Subcutaneous abdominal adipose tissue (tissue), 5 donors: ENCODE data around the gene POLDIP3.

Experiments used
- H3K27ac ChIP-seq: one replicate; pipeline ENCODE4 v1.7.0; 2013; ENCODE audit warnings: low read depth, mild to moderate bottlenecking, inconsistent platforms, low read length, moderate library complexity
- H3K27me3 ChIP-seq, 5 donors: one replicate each; pipeline ENCODE4 v1.7.0; 2013; ENCODE audit warnings: low read length in 5 of 5, inconsistent platforms in 1 of 5; ENCODE audit not compliant: control insufficient read depth in 5 of 5, insufficient read depth in 4 of 5
- H3K36me3 ChIP-seq, 5 donors: one replicate each; pipeline ENCODE4 v1.7.0; 2013; ENCODE audit warnings: low read length in 5 of 5; ENCODE audit not compliant: control insufficient read depth in 5 of 5, insufficient read depth in 5 of 5
- H3K4me1 ChIP-seq, 5 donors: one replicate each; pipeline ENCODE4 v1.7.0; 2013; ENCODE audit warnings: low read length in 5 of 5, mild to moderate bottlenecking in 3 of 5, moderate library complexity in 1 of 5; ENCODE audit not compliant: control insufficient read depth in 5 of 5, insufficient read depth in 5 of 5
- H3K4me3 ChIP-seq, 5 donors: one replicate each; pipeline ENCODE4 v1.7.0; 2013; ENCODE audit warnings: low read length in 5 of 5, low read depth in 1 of 5
- H3K9ac ChIP-seq, 5 donors: one replicate each; pipeline ENCODE4 v1.7.0; 2013; ENCODE audit warnings: low read length in 5 of 5, mild to moderate bottlenecking in 4 of 5, moderate library complexity in 3 of 5
- H3K9me3 ChIP-seq, 5 donors: one replicate each; pipeline ENCODE4 v1.7.0; 2013; ENCODE audit warnings: low read length in 5 of 5; ENCODE audit not compliant: control insufficient read depth in 5 of 5
- donor health status: healthy.
- donor health status: healthy.
- donor health status: healthy.
- donor health status: healthy.
- donor health status: healthy.

POLDIP3 gene, protein sequence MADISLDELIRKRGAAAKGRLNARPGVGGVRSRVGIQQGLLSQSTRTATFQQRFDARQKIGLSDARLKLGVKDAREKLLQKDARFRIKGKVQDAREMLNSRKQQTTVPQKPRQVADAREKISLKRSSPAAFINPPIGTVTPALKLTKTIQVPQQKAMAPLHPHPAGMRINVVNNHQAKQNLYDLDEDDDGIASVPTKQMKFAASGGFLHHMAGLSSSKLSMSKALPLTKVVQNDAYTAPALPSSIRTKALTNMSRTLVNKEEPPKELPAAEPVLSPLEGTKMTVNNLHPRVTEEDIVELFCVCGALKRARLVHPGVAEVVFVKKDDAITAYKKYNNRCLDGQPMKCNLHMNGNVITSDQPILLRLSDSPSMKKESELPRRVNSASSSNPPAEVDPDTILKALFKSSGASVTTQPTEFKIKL

DNA sequence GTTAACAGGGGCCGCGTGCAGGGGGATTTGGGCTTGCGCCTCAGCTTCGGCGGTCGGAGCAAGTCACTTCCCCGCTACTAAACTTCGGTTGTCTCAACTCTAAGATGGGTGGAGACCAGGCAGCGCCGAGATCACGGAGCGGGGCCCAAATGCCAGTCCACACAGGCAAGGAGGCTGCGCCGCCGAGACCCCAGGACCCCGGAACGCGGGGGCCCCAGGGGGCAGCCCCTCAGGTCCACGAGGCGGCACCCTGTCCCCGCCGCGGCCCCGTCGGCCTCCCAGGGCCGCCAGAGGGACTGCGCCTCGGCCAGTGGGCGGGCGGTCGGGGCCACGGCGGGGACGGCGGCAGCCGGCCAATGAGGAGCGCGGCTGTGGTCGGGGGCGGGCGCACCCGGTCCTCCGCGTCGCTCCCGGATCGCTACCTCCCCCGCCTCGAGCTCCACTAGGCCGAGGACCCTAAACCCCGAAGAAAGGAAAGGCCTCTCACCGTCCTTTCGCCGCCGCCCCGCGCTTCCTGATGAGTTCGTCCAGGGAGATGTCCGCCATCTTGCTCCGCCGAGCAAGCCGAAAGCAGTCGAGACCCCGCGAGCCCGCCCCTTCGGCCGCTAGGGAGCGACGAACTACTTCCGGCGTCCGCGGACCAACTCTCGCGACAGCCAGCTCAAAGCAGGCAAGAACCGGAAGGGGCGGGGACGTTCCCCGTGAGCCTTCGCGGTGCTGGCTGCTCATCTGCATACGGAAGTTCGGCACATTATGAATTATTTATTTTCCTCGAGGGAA, at the start of gene POLDIP3:
Gene POLDIP3, minus strand, starts transcription at position 572 of the 780 bp plus-strand sequence. Its CDS starts 26 bp downstream, at position 546.
- Histone ChIP-seq H3K9me3 (peaks cover 0 to 2% (median 0%) of the 10 kb centered on the region in 5 donors), H3K27ac (peak within 1 kb of the TSS; percentile 95), H3K9ac (peak within 1 kb of the TSS; percentile 81 to 96 (median 93)), H3K27me3 (peaks cover 0 to 3% (median 0%) of the 10 kb centered on the region in 5 donors), H3K36me3 (peaks cover 0 to 14% (median 13%) of the 10 kb centered on the region in 5 donors), H3K4me3 (peak within 1 kb of the TSS; percentile 79 to 90 (median 84)), H3K4me1 (peaks cover 9 to 65% (median 51%) of the 10 kb centered on the region in 5 donors)

DNA sequence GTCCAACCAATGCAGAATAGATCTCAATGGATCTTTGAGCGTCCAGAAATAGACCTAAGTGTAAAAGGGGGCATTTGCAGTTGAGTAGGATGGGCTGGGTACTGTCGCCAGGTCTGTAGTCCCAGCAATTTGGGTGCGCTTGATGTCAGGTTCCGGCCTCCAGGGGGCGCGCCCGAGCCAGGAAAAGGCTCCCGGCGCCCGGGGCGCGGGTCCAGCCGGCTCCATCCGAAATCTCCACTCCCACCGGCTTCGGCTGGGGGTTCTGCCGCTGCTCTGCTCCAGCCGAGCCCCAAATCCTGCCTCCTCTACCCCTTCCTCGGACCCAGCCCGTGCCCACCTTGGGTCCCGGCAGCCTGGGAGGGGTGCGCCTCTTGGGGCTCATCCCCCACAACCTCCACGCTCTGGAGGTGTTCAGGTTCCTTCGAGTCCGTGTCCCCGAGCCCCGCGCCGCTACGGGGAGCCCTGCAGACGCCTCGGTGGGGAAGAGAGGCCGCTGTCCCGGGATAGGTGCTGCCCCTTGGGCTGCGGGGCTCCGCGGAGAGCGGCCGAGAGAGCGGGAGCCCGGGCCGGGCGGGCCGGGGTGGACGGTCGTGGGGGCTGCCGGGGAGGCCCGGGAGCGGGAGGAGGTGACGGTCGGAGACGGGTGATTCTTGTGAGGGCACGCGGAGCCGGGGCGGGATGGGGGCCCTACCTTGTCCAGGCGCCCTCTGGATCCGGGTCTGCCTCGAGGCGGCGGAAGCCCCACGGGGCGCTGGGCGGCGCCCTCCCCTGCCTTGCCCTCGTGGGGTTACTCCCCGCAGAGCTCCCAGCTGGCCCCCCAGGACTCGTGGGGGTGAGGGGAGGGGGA, 47.5 kb upstream of the POLDIP3 start:
- Histone ChIP-seq H3K27ac (no peak overlapping the region), H3K9ac (peak overlapping the region in 3 of 5 donors; percentile 16 to 56 (median 33))

DNA sequence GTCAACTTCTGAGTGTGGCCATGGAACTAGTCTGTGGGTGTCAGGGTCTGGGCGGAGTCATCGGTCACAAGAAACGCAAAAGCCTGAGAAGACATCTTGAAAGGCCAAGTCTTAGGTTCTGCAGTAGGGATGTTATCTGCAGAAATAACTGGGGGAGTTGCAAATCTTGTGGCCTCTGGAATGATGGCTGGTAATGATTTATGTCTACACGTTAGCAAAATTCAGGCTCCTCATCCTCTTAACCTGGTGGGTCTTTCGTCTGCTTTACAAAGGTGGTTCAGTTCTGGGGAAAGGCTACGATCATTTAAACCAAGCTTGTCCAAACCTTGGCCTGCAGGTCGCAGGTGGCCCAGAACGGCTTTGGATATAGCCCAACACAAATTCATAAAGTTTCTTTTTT, 41.9 kb upstream of the POLDIP3 start:
- Histone ChIP-seq H3K9me3 (no peaks in the 10 kb centered on the region), H3K9ac (no peak overlapping the region), H3K36me3 (no peaks in the 10 kb centered on the region), H3K27ac (no peak overlapping the region), H3K27me3 (no peaks in the 10 kb centered on the region), H3K4me1 (peaks cover 3 to 24% (median 15%) of the 10 kb centered on the region in 5 donors), H3K4me3 (no peak overlapping the region)

More for the DNA sequence above, 47.5 kb upstream of the POLDIP3 start:
- H3K36me3 ChIP-seq: no peaks in the 10 kb centered on the region
- H3K4me1 ChIP-seq: peaks cover 0 to 10% (median 7%) of the 10 kb centered on the region in 5 donors
- no peaks in the 10 kb centered on the region for H3K9me3 ChIP-seq
- peak overlapping the region in 4 of 5 donors; percentile 59 to 67 (median 62) for H3K4me3 ChIP-seq
- H3K27me3 ChIP-seq: no peaks in the 10 kb centered on the region

DNA sequence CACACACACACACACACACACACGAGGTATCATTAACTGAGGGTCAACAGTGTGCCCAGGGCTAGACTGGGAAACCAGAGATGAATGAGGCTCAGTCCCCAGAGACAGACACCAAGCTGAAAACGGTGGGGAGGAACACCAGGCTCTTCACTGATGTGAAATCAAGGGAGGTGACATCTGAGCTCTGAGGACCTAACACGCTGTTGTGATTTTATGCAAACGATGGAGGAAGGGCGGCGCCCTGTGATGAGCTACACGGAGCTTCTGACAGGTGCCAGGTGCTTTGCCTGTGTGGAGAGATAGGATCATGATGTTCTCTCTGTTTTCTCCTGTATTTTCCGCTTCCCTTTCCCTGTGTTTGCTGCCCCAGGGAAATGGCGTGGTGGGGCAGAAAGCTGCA, 41.0 kb upstream of the POLDIP3 start:
- Histone ChIP-seq H3K27me3 (no peaks in the 10 kb centered on the region), H3K9ac (no peak overlapping the region), H3K9me3 (no peaks in the 10 kb centered on the region), H3K36me3 (no peaks in the 10 kb centered on the region), H3K4me3 (no peak overlapping the region), H3K4me1 (peaks cover 3 to 24% (median 15%) of the 10 kb centered on the region in 5 donors), H3K27ac (no peak overlapping the region)

DNA sequence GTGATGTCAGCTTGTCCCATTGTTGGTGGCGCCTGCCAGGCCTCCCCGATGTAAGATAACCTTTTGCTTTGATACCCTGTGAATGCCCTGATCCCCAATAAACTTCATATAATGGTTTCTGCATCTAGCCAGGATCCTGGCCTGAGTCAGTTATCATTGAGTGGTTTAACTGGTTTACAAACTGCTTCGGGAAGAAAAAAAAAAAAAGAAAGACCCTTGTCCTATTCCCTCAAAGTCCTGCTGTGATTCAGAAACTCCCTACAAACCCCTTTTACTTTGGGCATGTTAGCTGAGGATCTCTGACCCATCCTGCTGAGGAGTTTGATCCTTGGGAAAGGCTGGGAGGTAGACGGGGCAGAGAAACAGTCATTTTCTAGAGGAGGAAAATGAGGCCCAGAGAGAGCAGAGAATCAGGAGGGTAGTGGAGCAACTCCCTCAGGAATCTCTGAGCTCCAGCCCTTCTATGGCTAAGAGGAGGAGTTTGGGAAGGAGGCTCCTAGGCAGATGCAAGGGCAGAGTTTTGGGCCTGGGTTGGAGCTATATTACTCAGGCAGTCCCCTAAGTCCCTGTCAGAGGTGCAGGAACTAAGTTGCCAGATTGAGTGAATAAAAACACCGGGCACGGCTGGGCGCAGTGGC, 39.9 kb upstream of the POLDIP3 start:
- H3K27ac ChIP-seq: peak overlapping the region; percentile 72
- no peaks in the 10 kb centered on the region for H3K27me3 ChIP-seq
- no peaks in the 10 kb centered on the region for H3K9me3 ChIP-seq
- H3K4me3 ChIP-seq: no peak overlapping the region
- no peaks in the 10 kb centered on the region for H3K36me3 ChIP-seq
- H3K4me1 ChIP-seq: peaks cover 3 to 26% (median 19%) of the 10 kb centered on the region in 5 donors
- peak overlapping the region in 2 of 5 donors; percentile 31 to 33 for H3K9ac ChIP-seq

DNA sequence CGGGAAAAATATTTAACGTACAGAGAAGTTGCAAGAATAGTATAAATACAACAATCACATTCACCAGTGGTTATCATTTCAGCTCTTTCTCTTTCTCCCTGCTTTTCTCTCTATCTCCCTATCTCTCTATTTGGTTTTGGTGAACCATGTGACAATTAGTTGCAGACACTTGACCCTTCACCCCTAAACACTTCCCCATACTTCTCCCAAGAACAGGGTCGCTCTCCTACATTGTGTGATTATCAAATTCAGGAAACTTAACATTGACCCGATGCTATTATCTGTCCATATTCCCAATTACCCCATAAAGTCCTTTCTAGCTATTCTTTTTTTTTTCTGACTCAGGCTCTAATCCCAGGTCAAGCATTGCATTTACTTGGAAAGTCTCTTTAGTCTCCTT, 39.3 kb upstream of the POLDIP3 start:
- H3K27ac ChIP-seq: peak overlapping the region; percentile 72
- H3K4me1 ChIP-seq: peaks cover 3 to 28% (median 21%) of the 10 kb centered on the region in 5 donors
- H3K9ac ChIP-seq: no peak overlapping the region
- H3K4me3 ChIP-seq: no peak overlapping the region
- H3K27me3 ChIP-seq: no peaks in the 10 kb centered on the region
- no peaks in the 10 kb centered on the region for H3K9me3 ChIP-seq
- H3K36me3 ChIP-seq: no peaks in the 10 kb centered on the region

DNA sequence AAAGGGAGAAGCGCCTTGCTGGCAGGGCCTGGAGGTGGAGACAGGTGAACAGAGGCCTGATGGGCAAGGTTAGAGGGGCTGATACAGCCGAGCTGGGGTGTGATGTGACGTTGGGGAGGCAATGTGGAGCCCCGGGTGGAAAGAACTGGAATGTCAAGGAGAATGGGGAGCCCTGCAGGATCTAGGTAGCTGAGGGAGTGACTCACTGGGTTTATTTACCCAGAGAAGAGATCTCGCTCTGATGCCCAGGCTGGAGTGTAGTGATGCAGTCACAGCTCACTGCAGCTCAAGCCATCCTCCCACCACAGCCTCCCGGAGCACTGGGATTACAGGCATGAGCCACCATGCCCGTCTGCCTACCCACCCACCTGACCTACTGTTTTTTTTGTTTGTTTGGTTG, 36.5 kb upstream of the POLDIP3 start:
- H3K4me1 ChIP-seq: peaks cover 11 to 54% (median 49%) of the 10 kb centered on the region in 5 donors
- no peak overlapping the region for H3K4me3 ChIP-seq
- H3K27ac ChIP-seq: no peak overlapping the region
- H3K9ac ChIP-seq: no peak overlapping the region
- no peaks in the 10 kb centered on the region for H3K36me3 ChIP-seq
- H3K27me3 ChIP-seq: no peaks in the 10 kb centered on the region
- H3K9me3 ChIP-seq: no peaks in the 10 kb centered on the region

DNA sequence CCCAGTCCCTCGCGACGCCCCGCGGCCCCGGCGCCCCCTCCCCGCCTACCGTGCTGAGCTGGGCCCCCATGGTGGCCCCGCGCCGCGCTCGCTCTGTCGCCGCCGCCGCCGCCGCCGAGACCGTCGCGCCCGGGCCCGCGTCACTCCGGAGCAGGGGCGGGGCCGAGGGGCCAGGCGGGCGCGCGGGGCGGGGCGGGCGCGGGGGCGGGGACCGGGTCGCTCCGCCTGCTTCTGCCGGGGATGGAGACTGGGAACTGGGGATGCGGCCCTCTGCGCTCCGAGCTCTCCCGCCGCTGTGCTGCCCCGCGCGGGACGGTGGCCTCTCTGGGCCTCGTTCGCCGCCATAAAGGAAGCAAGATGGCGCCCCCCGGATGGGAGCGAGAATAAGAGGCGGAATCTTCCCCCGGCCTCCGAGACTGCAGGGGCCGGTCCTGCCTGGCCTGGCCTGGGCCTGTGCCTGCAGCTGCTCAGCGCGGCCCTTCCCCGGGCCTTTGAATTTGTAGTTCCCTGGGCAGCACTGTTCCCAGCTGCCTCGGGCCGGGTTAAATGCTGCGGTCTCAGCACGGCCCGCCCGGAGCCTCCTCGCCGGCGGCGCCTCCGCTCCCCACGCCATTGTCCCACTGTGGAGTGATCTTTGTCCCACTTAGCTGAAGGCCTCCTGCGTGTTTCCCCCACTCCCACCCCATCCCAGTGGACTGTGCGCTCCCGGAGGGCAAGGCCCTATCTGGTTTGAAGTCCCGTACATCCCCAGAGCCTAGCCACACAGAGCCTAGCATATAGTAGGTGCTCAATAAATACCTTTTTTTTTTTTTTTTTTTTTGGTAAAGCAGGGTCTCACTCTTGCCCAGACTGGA, 34.8 kb upstream of the POLDIP3 start, which contains the start of gene CYB5R3:
Gene CYB5R3, minus strand, starts transcription at position 147 of the 854 bp plus-strand sequence. Its CDS starts 77 bp downstream, at position 70.
- Histone ChIP-seq H3K4me3 (peak within 1 kb of the TSS; percentile 81 to 100 (median 89)), H3K9ac (peak within 1 kb of the TSS; percentile 50 to 95 (median 86)), H3K4me1 (peaks cover 22 to 66% (median 62%) of the 10 kb centered on the region in 5 donors)

More for the DNA sequence above, 34.8 kb upstream of the POLDIP3 start, which contains the start of gene CYB5R3:
- no peaks in the 10 kb centered on the region for H3K27me3 ChIP-seq
- no peaks in the 10 kb centered on the region for H3K9me3 ChIP-seq
- peak within 1 kb of the TSS; percentile 99 for H3K27ac ChIP-seq
- no peaks in the 10 kb centered on the region for H3K36me3 ChIP-seq
